Heart left ventricle (tissue), 16 donors: Measurements from ENCODE around the gene RASSF9. TPM values are rescaled to one million over a fixed set of nuclear protein-coding genes. Genes with fewer than 3 reads are reported as not detected.

Experiments
- ATAC-seq, 4 donors: fragments of 200-7000 bp; cut with Tn5 transposase; one replicate each; pipeline ENCODE4 v1.9.1; 2020 to 2022; ENCODE audit warnings: moderate library complexity in 4 of 4, mild to moderate bottlenecking in 3 of 4, moderate number of reproducible peaks in 1 of 4
- DNase-seq, 5 donors: peaks; one replicate each; pipeline ENCODE4 v3.0.0-alpha.2; 2020
- H3K27ac ChIP-seq, 12 donors: fragments of 200-600 bp; sonication (generic) in 4 of 12; one replicate each; pipeline versions ENCODE4 v1.5.0 to v1.8.0; 2016 to 2022; ENCODE audit warnings: mild to moderate bottlenecking in 2 of 12
- H3K27me3 ChIP-seq, 9 donors: fragments of 200-600 bp; sonication (generic) in 2 of 9; one replicate each; pipeline versions ENCODE4 v1.5.1 to v1.8.0; 2016 to 2022; ENCODE audit warnings: mild to moderate bottlenecking in 3 of 9
- H3K36me3 ChIP-seq, 9 donors: fragments of 200-600 bp; sonication (generic) in 2 of 9; one replicate each; pipeline versions ENCODE4 v1.5.0 to v1.8.0; 2018 to 2022; ENCODE audit warnings: mild to moderate bottlenecking in 2 of 9
- H3K4me1 ChIP-seq, 12 donors: fragments of 200-600 bp; sonication (generic) in 4 of 12; one replicate each; pipeline versions ENCODE4 v1.5.0 to v1.8.0; 2016 to 2022; ENCODE audit warnings: mild to moderate bottlenecking in 3 of 12
- H3K4me3 ChIP-seq, 12 donors: fragments of 200-600 bp; sonication (generic) in 4 of 12; one replicate each; pipeline versions ENCODE4 v1.5.0 to v1.8.0; 2017 to 2022; ENCODE audit warnings: mild to moderate bottlenecking in 9 of 12, moderate library complexity in 4 of 12
- H3K9me3 ChIP-seq, 12 donors: fragments of 200-600 bp; sonication (generic) in 4 of 12; one replicate each; pipeline versions ENCODE4 v1.5.0 to v1.8.0; 2016 to 2022; ENCODE audit warnings: mild to moderate bottlenecking in 1 of 12
- CTCF ChIP-seq, 12 donors: fragments of 200-600 bp; sonication (generic) in 4 of 12; IDR thresholded peaks; one replicate each; pipeline versions ENCODE4 v1.5.0 to v1.8.0; 2018 to 2022; ENCODE audit warnings: antibody characterized with exemption in 12 of 12, mild to moderate bottlenecking in 5 of 12
- POLR2A ChIP-seq, 2 donors: fragments of 450-650 bp; IDR thresholded peaks; one replicate each; pipeline ENCODE4 v1.6.1; 2017; ENCODE audit warnings: antibody characterized with exemption in 2 of 2, mild to moderate bottlenecking in 2 of 2, moderate library complexity in 2 of 2
- intact Hi-C, 10 donors: fragments of 100-400 bp; cut with DNase I; formaldehyde crosslinking; loops; one replicate each; pipeline versions ENCODE4 v1.11.1 to v1.14.2; 2022
- polyA plus RNA-seq, 2 donors: library from polyadenylated mRNA; stranded (reverse); fragments of 200-250 nt; gene quantifications; one replicate each; pipeline ENCODE4 v1.2.3, GENCODE V29; 2013
- total RNA-seq, 9 donors: library from RNA; depleted of rRNA in 2 of 9; stranded (reverse); fragments of >200 nt in 2 of 9; fragmentation: NEBNext Ultra II Directional in 3 of 9; extraction: Animal tissue kit (Norgen Biotek cat#: 25700) in 3 of 9; gene quantifications; one replicate each; pipeline versions ENCODE4 v1.1.0 to v1.2.4, GENCODE V29; 2016 to 2023
- donor health status: ischemic (EF 13 %, LVEDD 7.1; RV severe dilation, severe dysfunction).
- donor health status: healthy with polysubstance abuse.
- donor health status: DM: no; HTN: yes; CAD: no.
- donor health status: DM: no; HTN: no; CAD: no.
- donor health status: ischemic (EF 25% LVEDD 6.9; RV normal size, moderate dysfunction).
- donor health status: ischemic (EF 25% LVEDD 5.7; RV mildly dilated, moderate dysfunction).
- donor health status: healthy.
- donor health status: DM: yes; HTN: yes; CAD: no.
- donor health status: ischemic (EF 35%, LVEDD 5.7; RV mildly dilated, moderate dysfunction).
- donor health status: nonischemic (EF 11% LVEDD 7.7; RV severe dilation, severe dysfunction).
- donor health status: DM: yes; HTN: yes; CAD: no.
- donor health status: PGD.
- donor health status: ischemic (EF 29% LVEDD 5.4; RV normal size, mild dysfunction).
- donor health status: nonischemic (EF 23%, LVEDD 6.1; RV moderate dilation, normal function).

The RASSF9 gene
- total and polyA plus RNA-seq, 11 donors, result 0.95 to 11.5 (median 5.8) TPM

- Histone ChIP-seq H3K27me3 (no peaks in the 10 kb centered on the region), H3K4me1 (peaks cover 0 to 14% (median 2%) of the 10 kb centered on the region in 12 donors), H3K4me3 (no peak overlapping the region), H3K9me3 (no peaks in the 10 kb centered on the region), H3K36me3 (no peaks in the 10 kb centered on the region), H3K27ac (no peak overlapping the region)
- ATAC-seq (no peak), DNase-seq (no peak)
- intact Hi-C loops, result loop anchor here in 1 of 10 donors (5.0 kb wide), 1 partner anchor 53 kb away; no protein-coding TSS in a partner anchor
- TF ChIP-seq CTCF (IDR thresholded peaks at IDR 0.05) (no peak), POLR2A (IDR thresholded peaks at IDR 0.05) (no peak)
Observed at GRCh38 chr12:85814741-85815140, 21.5 kb downstream of the RASSF9 start.

- TF ChIP-seq POLR2A (IDR thresholded peaks at IDR 0.05), result no peak
- TF ChIP-seq CTCF (IDR thresholded peaks at IDR 0.05), result peak in 1 of 12 donors; percentile 4
- Histone ChIP-seq H3K9me3 (no peaks in the 10 kb centered on the region), H3K36me3 (no peaks in the 10 kb centered on the region), H3K4me3 (no peak overlapping the region), H3K27me3 (no peaks in the 10 kb centered on the region), H3K27ac (no peak overlapping the region), H3K4me1 (peaks cover 0 to 14% (median 2%) of the 10 kb centered on the region in 12 donors)
- ATAC-seq (peak in 2 of 4 donors; percentile 41 to 58), DNase-seq (no peak)
- intact Hi-C loops, result loop anchor here in 1 of 10 donors (5.0 kb wide), 1 partner anchor 53 kb away; no protein-coding TSS in a partner anchor
Observed at GRCh38 chr12:85814071-85814470, 22.1 kb downstream of the RASSF9 start.

GRCh38 chr12:85809500-85809899 is 26.7 kb downstream of the RASSF9 start:
- Histone ChIP-seq H3K4me3 (no peak overlapping the region), H3K9me3 (no peaks in the 10 kb centered on the region), H3K27me3 (no peaks in the 10 kb centered on the region), H3K4me1 (peaks cover 0 to 14% (median 2%) of the 10 kb centered on the region in 12 donors), H3K36me3 (peaks cover 0 to 16% (median 4%) of the 10 kb centered on the region in 9 donors), H3K27ac (no peak overlapping the region)
- intact Hi-C loops, result no loop called here
- DNase-seq (no peak), ATAC-seq (no peak)
- TF ChIP-seq POLR2A (IDR thresholded peaks at IDR 0.05), result no peak
- TF ChIP-seq CTCF (IDR thresholded peaks at IDR 0.05), result no peak

- H3K36me3 ChIP-seq, result peaks cover 0 to 22% (median 4%) of the 10 kb centered on the region in 9 donors
- no peak for ATAC-seq
- H3K27me3 ChIP-seq, result no peaks in the 10 kb centered on the region
- intact Hi-C loops, result no loop called here
- peaks cover 0 to 18% (median 0%) of the 10 kb centered on the region in 12 donors for H3K4me1 ChIP-seq
- no peak for DNase-seq
- TF ChIP-seq CTCF (IDR thresholded peaks at IDR 0.05) (no peak), POLR2A (IDR thresholded peaks at IDR 0.05) (no peak)
- no peaks in the 10 kb centered on the region for H3K9me3 ChIP-seq
- H3K27ac ChIP-seq, result no peak overlapping the region
- H3K4me3 ChIP-seq, result no peak overlapping the region
Observed at GRCh38 chr12:85807730-85808129, 28.5 kb downstream of the RASSF9 start.
